Midbrain (tissue), 1 donor: ENCODE data around the gene SHC4.
A peak's percentile ranks its signal among the peaks of the same experiment; 100 is the strongest.
"Not testable (repeated sequence)": the region's sequence is repeated elsewhere in the genome, so short reads cannot be mapped to it uniquely, and the experiment has no call there.

ENCODE experiments used
- DNase-seq: peaks from one replicate; lab custom pipeline; 2025; lab: John Stamatoyannopoulos, UW

The SHC4 gene

DNA sequence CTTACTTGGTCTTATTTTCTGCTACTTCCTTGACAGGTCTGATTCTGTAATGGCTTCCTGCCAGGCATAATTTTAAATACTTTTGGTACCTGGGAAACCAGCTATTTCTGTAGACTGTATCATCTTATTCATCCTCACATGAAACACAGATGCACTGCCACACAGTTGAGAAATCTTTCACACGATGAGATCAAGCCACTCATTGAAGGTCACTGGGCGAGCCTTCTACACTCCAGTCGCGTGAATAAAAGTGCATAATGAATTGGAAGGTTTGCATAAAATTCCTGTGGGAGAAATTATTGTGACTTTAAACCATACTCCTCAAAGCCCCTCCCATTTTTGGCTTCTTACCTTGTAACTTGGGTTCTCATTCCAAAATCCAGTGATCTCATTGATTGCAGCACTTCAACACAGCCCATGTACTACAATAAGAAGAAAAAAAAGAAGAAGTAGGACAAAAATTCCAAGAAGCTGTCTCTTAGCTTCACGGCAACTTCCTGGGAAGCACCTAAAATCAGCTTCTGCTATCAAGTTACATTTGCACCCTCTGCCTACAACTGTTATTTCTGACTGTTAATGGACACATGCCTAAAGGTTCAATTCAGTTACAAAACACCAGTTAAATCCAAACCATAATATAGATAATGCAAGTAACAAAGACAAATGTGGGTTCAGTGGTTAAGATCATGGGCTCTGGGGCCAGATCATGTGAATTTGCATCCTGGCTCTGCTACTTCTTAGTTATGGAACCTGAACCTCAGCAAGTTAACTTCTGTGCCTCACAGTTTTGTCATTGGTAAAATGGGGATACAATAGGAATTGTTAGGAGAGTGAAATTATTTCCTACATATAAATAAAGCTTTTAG is 39.0 kb downstream of the SHC4 start:
- DNase-seq = no peak

DNA sequence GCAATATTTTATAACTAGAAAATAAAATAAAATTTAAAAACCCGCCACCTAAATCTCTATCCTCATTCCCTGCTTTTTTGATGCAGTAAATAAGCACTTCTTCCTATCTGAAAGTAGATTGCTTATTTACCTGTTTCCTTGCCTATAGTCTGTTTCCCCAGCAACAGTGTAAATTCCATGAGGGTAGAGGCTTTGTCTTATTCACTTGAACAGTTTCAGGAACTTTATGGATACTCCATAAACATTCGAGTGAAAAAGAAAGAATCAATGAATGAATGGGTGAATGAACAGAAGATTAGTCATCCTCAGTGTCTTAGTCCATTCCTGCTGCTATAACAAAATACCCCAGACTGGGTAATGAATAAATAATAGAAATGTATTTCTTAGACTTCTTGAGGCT is 41.7 kb downstream of the SHC4 start:
- DNase-seq = no peak

DNA sequence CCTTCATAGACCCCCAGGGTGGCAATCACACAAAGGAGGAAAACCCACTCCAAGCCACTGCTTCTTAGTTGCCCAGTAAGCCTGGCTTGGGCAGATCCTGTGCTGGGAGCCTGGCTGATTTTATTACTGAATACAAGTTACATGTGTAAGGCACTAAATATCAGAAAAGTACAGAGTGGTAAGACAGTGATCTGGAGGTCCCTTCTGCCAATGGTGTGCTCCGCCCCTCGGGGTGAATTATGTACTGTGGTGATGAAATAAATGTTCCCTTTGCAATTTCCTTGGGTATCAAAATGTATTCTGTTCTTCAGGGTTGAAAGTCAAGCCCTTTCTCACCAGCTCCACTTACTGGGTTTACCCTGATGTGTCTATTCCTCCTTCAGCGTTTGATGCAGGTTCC is 47.0 kb downstream of the SHC4 start:
- DNase-seq = no peak

DNA sequence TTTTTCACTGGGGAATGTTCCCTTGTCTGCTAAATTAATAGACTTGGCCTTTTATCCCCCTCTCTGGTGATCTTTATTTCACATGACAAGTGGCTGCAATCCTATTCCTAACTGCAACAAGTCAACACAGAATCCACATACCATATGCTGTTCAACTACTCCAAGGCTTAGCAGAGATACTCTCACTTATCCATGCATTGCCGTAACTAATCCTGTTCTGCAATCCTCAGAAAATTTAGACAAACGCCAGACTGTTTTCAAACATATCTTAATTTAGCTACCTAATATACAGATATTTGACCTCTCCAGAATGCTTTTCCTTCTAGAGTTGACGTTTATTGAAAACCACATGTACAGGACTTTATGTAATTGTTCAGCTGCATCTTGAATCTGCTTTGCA is 47.9 kb downstream of the SHC4 start:
- no peak for DNase-seq

DNA sequence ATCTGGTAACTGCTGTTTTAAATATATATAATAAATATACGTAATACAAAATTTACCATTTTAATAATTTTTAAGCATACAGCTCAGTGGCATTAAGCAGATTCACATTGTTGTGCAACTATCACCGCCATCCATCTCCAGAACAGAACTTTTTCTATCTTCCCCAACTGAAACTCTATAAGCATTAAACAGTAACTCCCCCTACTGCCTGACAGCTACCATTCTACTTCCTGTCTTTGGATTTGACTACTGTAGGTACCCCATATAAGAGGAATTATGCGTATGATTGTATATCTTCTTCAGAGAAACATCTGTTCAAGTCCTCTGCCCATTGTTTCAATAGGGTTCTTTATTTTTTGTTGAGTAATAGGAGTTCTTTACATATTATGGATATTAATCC is 49.0 kb downstream of the SHC4 start:
- DNase-seq = no peak

DNA sequence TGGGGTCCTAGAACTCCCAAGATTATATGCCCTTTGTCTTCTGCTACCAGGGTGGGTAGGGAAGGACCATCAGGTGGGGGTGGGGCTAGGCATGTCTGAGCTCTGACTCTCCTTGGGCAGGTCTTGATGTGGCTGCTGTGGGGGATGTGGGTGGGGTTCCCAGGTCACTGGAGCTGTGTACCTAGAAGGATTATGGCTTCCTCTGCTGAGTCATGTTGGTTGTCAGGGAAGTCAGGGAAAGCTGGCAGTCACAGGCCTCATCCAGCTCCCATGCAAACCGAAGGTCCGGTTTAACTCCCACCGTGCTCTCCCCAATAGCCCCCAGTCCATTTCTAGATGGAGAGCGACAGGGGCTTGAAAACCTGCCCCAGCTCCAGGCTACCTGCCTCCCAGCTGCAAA is 50.6 kb downstream of the SHC4 start:
- no peak for DNase-seq

DNA sequence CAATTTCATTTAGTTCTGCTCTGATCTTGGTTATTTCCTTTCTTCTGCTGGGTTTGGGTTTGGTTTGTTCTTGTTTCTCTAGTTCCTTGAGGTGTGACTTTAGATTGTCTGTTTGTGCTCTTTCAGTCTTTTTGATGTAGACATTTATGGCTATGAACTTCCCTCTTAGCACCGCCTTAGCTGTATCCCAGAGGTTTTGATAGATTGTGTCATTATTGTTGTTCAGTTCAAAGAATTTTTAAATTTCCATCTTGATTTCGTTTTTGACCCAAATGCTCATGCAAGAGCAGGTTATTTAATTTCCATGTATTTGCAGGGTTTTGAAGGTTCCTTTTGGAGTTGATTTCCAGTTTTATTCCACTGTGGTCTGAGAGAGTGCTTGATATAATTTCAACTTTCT is 53.2 kb downstream of the SHC4 start:
- not testable (repeated sequence) for DNase-seq

DNA sequence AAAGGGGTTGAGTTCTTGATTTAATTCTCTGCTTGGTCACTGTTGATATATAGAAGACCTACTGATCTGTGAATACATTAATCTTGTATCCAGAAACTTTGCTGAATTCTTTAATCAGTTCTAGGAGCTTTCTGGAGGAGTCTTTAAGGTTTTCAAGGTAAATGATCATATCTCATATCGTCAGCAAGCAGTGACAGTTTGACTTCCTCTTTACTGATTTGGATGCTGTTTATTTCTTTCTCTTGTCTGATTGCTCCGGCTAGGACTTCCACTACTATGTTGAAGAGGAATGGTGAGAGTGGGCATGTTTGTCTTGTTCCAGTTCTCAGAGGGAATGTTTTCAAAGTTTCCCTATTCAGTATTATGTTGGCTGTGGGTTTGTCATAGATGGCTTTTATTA is 54.4 kb downstream of the SHC4 start:
- not testable (repeated sequence) for DNase-seq

DNA sequence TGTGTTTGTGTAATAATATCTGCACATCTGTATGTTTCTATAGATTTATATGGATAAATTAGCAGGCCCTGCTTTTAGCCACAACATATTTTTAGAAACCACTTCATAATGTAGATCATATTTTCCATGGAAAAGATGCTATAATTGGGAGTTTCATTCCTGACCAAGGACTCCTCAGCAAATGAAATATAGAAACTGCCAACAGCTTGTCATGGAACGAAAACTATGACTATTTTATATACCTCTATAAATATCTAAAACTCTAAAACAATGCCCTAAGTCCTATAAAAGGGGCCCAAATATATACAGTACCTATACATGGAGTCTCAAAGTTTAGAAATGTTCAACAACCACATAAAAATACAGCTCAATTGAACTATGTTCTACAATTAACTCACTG is 57.9 kb downstream of the SHC4 start:
- no peak for DNase-seq

DNA sequence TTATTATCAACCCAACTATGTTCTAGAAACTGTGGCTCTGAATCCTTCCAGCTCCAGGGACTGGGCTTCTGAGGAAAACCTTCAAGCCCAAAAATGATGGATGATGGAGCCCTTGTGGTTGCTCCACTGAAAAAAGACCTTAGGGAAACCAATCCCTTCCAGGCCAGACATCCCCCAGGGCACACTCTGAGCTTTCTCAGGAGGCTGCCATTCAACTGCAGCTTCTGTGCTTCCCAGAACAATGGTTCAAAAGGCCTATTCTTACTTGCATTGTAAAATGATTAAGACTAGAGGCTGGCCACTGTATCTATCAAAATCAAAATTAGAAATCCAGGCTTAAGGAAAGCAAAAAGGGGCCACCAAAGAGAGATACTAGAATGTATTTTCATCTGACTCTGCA is 58.5 kb downstream of the SHC4 start:
- DNase-seq = no peak

DNA sequence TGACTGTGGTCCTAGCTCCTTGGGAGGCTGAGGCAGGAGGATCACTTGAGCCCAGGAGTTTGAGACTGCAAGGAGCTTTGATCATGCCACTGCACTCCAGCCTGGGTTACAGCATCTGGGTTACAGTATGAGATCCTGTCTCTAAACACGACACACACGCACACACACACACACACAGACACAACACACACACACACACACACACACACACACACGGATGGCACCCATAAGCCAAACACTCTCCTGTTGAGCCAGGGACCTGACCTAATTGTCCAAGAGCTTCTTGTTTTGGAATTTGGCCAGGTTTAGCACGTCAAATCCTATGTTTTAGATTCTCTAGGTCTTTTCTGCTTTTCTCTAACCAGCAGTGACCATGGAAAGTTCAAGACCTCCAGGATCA is 59.0 kb downstream of the SHC4 start:
- no peak for DNase-seq

DNA sequence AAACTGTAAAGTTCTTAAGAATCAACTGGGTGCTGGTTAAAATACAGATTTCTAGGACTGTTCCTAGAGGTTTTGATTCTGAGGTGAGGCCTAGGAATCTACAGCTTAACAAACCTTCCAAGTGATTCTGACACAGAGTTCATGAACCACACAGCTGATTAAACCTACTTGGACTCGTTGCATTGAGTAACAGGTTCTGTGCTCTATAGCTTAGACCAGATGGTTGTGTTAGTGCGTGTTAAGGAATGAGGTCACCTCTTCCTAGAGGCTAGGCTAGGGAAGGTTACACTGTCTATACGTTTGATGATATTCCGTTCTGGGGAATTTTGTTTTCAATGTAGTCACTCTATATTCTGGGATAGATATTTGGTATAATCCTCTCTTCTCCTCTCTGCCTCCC is 63.9 kb downstream of the SHC4 start:
- DNase-seq = no peak

DNA sequence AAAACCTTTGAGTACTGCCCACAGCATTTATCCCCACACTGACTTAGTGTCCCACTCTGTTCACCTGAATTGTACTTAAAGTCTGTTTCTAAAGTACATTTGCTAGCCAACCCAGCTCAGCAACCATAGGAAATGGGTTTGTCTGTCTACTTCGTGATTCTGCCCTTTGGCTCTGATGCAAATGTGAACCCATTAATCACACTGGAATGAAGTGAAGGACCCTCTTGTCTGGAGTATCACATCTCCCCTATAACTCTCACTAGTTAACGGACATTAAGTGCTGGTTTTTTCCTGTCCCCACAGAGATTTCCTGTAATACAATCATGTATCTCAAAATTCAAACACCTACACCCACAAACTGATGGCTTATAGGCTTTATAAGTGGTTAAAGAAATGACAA is 65.3 kb downstream of the SHC4 start:
- no peak for DNase-seq

DNA sequence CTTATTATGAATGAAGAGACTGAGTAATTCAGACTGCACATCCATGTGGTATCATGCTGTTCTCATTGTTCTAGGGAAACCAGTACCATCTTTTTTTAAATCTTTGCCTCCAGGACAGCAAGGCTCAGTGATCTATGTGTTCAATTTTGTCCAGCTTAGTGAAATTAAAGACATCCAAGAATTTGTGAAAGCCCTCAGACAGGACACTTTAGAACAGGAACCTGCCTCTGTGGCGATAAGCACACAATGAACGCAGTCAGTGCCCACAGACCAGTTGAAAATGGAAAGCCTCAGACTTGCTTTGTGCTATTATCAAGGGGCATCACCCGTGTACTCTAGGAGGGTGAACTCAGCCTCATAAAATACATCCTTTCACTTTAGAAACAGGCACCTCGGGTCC is 65.7 kb downstream of the SHC4 start:
- peak; percentile 7 for DNase-seq

DNA sequence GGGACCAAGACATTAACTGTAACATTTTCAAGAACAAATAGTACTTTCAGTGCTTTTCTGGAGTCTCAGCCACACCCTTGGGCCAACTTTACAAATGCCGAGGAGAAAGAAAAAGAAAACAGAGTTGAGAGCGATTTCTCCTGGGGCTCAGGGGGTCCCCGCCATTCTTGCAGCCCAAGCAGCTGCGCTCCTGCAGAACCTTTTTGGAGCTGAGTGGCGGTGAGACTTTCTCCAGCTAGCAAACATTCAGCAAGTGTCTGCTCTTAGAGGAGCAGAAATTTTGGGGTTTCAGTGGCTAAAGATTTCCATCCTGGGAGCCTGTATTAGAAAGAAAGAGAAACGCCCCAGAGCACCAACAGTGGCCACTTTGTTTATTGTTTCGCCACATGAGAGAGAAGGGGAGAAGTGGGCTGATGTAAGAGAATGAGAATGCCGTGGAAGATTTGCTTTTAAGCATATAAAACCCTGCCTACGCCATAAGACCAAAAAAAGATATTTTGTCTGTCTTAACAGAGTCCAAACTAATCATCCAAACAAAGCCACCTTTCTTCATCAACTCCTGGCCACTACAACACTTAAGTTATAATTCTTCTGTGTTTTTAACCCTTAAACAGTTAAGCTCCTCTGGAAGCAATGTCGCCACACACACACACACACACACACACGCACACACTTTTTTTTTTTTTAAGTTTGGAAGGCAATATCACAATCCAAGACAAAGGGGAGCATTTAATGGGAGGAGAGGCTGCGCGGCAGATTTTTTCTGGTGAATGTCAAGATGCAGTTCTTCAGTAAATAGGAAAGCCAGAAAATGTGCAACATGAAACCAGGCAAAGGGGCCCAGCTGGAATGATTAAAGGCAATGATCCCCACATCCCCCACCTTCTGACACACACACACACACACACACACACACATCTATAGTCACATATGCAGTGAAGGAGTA is 66.6 kb downstream of the SHC4 start:
- peak; percentile 56 for DNase-seq

DNA sequence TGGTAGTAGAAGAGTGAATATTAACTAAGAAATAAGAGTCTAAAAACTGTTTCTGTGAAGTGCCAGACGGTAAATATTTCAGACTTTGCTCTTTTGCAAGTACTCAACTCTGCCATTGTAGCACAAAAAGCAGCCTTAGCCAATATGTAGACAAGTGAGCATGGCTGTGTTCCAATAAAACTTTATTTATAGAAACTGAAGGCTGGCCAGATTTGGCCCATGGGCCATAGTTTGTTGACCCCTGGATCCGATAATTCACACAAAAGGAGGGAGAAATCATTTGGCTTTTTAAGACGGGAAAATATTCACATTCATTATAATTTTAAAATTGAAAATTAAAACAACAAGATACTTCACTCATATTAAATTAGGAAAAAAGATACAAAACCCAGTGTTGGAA is 70.4 kb downstream of the SHC4 start:
- DNase-seq = no peak

DNA sequence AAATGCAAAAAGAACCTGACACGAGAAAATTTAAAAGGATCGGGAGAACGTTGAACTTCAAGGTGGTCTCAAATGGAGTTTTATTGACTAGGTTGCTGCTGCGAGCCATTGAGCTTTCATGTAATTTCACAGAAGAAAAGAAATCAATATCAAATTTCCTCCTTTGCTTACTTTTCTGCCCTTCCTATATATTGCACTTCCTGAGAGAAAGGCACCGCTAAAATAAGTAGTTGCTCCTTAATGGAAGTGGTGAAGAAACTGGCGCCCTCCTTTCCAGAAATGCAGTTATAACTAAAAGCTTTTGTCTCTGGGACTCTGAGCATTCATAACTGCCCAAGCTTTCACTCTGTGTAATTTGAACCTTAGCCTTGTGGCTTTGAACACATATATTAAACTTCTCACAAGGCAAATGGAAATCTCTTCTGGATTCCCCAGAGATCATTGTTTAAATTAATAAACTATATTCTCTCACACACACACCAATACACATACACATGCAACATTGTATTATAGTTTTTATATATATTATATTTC is 72.4 kb downstream of the SHC4 start:
- DNase-seq = no peak

DNA sequence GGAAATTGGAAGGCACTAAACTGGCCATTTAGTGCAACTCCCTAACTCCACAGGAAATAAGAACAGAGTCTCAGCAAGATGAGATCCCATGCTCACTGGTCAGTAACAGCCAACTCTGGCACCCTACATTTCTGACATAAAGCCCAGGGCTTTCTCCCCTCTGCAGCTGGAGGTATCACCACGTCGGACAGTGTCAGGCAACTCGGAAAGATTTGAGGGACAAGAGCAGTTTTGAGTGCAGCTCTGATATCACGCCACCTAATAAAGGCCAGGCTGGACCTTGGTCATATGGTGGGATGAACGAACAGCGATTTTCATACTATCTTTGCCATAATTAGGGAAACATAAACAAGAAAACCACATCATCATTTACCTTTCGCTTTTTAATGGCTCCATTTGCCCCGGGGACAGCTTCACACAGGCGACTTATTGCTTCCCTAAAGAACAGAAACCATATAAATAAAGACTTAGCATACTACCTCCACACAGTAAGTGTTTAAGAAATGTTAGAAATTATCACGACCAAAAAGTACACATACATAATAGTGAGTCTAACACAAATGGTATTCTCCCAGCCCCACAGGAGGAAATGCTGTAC is 73.2 kb downstream of the SHC4 start:
- no peak for DNase-seq

DNA sequence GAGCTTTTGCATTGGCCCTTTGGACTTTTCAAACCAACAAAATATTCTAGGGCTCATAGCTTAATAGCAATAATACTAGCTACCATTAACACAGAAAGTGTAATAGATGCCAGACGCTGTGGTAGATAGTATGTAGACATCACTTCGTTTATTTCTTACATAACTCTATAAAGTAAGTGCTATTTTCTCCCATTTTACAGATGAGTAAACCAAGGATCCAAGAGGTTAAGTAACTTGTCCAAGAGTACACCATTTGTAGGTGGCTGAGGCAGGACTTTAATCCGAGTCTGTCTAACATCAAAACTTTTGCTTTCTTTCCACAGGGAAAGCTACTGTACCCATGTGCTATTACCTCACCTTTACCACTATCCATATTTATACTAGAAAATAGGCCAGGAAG is 73.8 kb downstream of the SHC4 start:
- no peak for DNase-seq

DNA sequence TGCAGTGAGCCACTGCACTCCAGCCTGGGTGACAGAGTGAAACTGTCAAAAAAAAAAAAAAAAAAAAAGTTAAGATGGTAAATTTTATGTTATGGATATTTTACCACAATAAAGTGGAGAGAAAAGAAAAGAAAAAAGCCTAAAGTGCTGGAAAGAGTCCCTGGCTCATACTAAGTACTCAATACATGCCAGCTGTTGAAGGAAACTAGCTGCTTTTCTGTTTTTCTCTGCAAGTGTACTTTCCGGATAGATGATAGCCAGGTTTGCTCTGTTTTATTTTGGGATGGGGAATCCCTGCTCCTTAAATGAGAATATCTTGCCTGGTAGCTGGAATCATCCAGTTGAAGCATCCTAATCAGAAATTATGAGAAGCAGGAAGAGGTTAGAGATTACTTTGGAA is 74.9 kb downstream of the SHC4 start:
- no peak for DNase-seq

DNA sequence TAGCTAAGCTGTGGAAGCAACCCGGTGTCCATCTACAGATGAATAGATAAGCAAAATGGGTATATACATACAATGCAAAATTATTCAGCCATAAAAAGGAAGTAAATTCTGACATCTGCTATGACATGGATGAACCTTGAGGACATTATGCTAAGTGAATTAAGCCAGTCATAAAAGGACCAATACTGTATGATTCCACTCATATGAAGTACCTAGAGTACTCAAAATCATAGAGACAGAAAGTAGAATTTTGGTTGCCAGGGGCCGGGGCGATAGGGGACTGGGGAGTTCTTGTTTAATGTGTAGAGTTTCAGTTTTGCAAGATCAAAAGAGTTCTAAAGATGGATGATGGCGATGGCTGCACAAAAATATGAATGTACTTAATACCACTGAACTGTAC is 75.5 kb downstream of the SHC4 start:
- DNase-seq = no peak

DNA sequence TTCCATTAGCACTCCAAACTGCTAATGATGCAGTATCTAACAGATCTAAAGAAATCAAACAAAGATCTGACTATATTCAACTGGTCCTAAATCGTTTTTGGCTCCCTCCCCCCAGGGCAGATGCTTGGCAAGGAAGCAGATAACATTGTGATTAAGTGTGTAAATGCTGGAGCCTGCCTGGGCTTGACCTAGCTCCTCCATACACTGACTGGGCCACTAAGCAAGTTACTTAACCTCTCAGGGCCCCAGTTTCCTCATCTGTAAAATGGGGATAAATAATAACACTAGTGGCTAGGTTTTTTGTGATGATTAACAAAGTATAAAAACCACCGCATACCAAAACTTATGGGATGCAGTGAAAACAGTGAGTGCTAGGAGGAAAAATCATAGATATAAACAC is 76.6 kb downstream of the SHC4 start:
- no peak for DNase-seq

DNA sequence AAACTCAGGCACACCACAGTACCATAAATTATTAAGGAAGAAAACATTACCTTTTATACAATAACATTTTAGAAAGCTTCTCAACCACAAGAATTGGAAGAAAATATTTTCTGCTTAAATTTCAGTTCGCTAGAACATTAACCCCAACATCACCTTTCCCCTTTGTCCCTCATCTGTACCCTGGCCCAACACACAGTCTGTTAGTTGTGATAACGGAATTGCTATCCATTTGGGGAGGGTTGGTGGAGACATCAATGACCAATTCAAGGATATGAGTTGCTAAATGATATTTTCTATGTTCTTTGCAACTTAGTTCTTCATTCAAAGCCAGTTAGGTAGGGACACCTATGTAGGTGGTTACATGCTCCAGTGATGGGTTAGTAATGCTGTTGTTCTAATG is 80.0 kb downstream of the SHC4 start:
- DNase-seq = no peak
